ENCODE results near the gene ZNF30.
"Not testable (repeated sequence)": the region's sequence is repeated elsewhere in the genome, so short reads cannot be mapped to it uniquely, and the experiment has no call there.

Gene ZNF30

GRCh38 chr19:34969721-34970120 is 43.0 kb downstream of the ZNF30 start:
- no peak overlapping the region for H3K27ac ChIP-seq
- TF ChIP-seq CTCF (conservative IDR thresholded peaks at IDR 0.05) = no peak

- not testable (repeated sequence) for H3K27ac ChIP-seq
Observed at GRCh38 chr19:34970185-34970780, 43.6 kb downstream of the ZNF30 start.

GRCh38 chr19:34972163-34972705 is 45.5 kb downstream of the ZNF30 start:
- H3K27ac ChIP-seq = no peak overlapping the region
- no peak for TF ChIP-seq CTCF (conservative IDR thresholded peaks at IDR 0.05)

GRCh38 chr19:34974646-34975045 is 47.9 kb downstream of the ZNF30 start:
- H3K27ac ChIP-seq = no peak overlapping the region
- TF ChIP-seq CTCF (conservative IDR thresholded peaks at IDR 0.05) = no peak

- no peak for TF ChIP-seq CTCF (conservative IDR thresholded peaks at IDR 0.05)
- H3K27ac ChIP-seq = no peak overlapping the region
Observed at GRCh38 chr19:34975056-34975455, 48.4 kb downstream of the ZNF30 start.

GRCh38 chr19:34976611-34977010 is 49.9 kb downstream of the ZNF30 start:
- H3K27ac ChIP-seq = no peak overlapping the region
- TF ChIP-seq CTCF (conservative IDR thresholded peaks at IDR 0.05) = no peak

- H3K27ac ChIP-seq = no peak overlapping the region
- no peak for TF ChIP-seq CTCF (conservative IDR thresholded peaks at IDR 0.05)
Observed at GRCh38 chr19:34979819-34980640, 53.3 kb downstream of the ZNF30 start.

GRCh38 chr19:34982275-34982674 is 55.6 kb downstream of the ZNF30 start:
- no peak overlapping the region for H3K27ac ChIP-seq
- no peak for TF ChIP-seq CTCF (conservative IDR thresholded peaks at IDR 0.05)
